Stimulated activated CD4-positive, alpha-beta T cell treated with anti-CD3 and anti-CD28 coated beads, Interleukin-4, amount 100 ng/mL, for 1 hour (primary cell): ENCODE data around the gene CYP24A1.

Experiments used
- DNase-seq: peaks from one replicate; pipeline ENCODE4 v3.0.0-alpha.2; 2020

CYP24A1 gene

DNA sequence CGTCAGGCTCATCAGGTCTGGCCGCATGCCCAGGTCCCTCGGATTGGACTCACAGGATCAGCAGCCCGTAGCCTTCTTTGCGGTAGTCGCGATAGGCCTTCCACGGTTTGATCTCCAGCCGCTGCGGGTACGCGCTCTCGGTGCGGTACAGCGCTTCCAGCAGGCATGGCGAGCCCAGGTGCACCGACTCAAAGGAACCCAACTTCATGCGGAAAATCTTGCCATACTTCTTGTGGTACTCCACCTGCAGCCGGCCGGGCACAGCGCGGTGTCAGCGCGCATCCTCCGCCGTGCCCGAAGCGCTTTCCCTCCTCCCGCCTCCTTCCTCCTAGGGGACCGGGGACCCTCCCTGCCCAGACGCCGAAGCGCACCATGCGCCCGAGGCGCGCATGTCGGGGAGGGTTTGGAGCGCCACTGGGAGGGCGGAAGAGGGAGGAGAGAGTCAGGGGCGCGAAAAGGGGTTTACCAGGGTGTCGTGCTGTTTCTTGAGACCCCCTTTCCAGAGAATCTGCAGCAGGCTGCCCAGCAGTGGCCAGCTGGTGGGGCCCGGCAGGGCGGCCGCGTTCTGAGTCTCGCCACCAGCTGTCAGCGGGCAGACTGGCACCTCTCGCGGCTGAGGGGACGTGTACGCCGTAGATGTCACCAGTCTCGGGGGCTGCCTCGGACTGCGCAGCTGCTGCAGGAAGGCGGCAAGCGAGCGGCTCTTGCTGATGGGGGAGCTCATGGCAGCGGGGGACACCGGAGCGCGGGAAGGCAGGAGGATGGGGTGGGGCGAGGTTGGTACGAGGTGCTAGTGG lies 732 bp downstream of the CYP24A1 start:
- no peak for DNase-seq

DNA sequence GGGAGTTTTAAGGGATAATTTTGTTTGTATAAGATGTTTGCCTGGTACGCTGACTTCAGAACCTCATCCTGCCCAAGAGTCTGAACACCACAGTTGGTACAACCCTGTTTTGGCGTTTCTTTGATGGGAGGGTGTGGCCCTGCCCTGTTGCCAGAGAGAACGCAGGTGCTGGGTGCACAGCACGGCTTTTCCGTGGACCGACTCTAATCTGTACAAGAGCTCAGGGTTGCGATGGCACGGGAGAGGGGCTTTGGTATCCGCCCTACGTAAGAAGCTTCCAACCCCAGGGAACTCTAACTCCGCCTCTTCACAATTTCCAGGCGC lies 1.3 kb downstream of the CYP24A1 start:
- DNase-seq, result no peak

DNA sequence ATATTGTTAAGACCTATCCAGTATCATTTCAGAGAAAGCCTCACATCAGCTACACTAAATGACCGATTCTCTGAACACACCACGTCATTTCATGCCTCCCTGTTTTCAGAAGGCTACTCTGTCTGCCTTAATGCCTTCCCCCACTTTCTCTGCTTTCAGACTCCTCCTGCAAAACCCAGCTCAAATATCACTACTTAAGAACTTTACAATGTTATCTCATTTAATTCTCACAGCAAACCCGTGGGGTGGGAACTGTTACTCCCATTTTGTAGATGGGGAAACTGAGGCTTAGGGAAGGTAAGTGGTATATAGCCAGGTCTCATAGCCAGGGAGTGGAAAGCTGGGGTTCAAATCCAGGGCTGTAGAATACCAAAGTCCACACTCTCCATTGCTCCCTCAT lies 2.8 kb downstream of the CYP24A1 start:
- DNase-seq, result no peak

DNA sequence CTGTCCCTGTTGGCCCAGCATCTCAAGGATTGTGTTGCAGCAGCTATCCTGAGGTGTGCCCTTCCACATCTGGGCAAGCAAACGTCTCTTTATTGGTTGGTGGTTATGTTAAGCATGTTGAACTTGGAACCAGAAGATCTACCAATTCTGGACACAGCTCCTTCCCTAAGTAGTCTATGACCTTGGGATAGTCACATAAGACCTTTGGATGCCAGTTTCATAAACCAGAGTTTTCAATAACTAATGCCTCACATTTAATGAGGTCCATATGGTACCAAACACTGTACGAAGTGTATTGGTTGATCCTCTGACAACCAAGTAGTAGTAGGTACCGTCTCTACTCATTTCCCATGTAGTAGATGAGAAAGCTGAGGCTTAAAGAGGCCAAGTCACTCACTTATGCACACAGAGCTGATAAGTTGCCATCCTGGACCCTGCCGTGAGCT lies 3.7 kb downstream of the CYP24A1 start:
- DNase-seq, result no peak

DNA sequence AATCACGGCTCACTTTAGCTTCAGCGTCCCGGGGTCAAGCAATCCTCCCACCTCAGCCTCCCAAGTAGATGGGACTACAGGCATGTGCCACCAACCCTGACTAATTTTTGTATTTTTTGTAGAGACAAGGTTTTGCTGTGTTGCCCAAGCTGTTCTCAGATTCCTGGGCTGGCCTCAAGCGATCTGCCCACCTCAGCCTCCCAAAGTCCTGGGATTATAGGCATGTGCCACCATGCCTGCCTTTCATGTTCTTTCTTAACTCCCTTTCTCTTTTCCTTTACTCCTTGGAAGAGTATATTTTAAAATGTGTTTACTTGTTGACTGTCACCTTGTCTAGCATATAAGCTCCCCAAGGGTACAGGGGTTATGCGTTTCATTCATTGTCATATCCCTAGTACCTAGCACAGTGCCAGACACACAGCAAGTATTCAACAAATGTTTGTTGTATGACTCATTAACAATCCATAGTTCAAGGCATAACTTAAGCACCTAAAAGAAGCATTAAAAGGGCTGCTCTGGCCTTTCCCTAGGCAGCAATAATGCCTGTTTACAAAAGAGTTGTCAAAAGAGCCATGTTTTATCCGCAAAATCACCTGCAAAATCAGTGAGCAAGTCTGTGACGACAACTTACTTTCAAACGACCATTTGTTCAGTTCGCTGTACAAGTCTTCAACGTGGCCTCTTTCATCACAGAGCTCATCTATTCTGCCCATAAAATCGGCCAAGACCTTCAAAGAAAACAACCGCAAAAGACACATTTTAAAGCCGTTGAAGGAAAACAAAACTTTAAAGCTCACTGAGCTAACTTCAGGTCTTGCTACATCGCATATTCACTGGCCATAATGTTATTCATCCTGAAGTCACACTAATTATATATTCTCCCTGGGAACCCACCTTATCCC lies 4.6 kb downstream of the CYP24A1 start:
- DNase-seq, result no peak

DNA sequence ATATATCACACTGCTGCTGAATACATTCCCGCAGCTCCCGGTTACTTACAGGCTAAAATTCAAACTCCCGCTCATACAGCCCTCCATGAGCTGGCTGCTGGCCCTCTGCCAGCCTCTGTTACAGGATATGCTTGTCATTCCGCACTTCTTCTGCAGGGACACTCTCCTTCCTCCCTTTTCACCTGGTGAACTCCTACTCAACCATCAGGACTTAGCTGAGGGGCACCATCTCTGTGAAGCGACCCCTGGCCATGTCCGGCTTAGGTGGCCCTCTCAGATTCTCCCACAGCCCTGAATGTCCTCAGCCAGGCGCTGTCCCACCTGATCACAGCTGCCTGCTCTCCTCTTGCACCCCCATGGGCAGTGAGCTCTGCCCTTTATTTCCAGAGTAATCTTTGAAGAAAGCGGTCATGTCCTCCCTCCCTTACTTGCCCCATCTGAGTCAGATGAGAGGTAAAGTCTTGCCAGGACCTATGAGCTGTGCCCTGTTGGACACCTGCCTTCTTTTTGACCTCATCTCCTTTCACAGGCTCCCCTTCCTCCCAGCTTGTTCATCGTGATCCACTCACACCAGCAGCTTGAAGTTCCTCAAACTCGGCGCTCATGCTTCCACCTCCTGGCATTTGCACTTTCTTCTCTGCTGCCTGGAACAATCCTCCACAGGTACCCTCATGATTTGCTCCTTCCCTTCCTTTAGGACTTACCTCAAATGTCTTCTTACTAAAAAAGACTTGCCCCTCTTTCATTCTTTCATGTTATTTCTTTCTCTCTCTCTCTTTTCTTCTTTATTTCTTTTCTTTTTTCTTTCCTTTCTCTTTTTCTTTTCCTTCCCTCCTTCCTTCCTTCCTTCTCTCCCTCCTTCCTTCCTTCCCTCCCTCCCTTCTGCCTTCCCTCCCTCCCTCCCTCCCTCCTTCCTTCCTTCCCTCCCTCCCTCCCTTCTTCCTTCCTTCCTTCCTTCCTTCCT lies 5.6 kb downstream of the CYP24A1 start:
- DNase-seq, result no peak

DNA sequence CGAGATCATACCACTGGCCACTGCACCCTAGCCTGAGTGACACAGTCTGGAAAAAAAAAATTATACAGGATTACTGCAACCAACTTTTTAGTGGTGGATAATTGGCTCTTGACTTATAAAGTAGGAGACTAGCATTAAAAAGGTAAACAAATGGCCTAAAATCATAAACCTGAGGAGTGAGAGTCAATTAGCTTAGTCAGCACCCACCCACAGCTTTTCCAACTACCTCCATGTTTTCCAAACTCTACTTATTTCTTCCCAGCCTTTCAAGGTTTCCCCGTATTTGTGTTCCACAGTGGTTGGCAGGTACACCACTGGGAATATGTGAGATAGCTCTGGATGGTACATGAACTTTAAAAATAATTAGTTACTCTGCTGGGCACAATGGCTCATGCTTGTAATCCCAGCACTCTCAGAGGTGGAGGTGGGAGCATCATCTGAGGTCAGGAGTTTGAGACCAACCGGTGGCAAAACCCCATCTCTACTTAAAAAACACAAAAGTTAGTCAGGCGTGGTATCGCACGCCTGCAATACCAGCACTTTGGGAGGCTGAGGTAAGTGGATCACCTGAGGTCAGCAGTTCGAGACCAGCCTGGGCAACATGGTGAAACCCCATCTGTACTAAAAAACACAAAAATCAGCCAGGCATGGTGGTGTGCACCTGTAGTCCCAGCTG lies 6.7 kb downstream of the CYP24A1 start:
- DNase-seq, result no peak

DNA sequence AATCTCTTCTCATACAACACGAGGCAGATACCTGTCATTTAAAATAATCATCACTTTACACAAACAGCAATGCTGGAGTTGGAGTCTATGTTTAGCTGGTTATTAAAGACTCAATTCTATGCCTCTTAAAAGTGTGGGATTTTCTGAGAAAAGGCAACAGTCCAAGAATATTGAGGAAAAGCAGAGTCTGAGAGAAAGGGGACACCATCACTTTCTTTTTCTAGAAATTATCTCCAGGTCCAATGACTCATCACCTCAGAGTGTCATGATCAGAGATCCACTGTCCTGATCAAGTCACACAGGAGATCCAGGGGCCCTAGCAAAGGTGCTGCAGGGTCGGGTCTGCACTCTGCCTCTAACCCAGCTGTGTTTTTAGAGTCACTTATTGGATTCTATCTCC lies 8.0 kb downstream of the CYP24A1 start:
- no peak for DNase-seq

DNA sequence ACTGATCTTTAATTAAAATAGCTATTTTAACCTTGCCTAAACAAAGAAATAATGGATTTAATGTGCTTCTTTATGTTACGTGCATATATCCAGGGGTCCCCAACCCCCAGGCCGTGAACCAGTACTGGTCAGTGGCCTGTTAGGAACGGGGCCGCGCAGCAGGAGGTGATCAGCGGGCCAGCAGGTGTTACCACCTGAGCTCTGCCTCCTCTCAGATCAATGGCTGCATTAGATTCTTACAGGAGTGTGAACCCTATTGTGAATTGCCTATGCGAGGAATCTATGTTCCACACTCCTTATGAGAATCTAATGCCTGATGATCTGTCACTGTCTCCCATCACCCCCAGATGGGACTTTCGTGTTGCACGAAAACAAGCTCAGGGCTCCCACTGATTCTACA lies 8.8 kb downstream of the CYP24A1 start:
- DNase-seq, result no peak

DNA sequence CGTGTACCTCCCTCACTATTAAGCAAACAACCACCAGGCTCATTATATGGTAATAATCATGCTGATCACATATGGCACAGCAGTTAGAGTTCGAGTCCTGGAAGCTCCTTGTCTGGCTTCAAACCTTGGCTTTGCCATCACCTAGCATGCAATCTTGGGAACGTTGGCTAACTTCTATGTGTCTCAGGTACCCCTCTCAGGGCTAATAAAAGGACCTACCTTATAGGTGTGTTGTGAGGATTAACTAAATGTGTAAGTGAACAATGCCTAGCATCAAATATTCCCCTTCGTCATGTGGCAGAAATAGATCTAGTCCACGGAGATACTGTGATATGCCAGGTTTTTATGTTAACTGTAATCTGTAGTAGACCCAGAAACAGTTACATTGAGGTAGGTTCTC lies 10.4 kb downstream of the CYP24A1 start:
- DNase-seq, result no peak

DNA sequence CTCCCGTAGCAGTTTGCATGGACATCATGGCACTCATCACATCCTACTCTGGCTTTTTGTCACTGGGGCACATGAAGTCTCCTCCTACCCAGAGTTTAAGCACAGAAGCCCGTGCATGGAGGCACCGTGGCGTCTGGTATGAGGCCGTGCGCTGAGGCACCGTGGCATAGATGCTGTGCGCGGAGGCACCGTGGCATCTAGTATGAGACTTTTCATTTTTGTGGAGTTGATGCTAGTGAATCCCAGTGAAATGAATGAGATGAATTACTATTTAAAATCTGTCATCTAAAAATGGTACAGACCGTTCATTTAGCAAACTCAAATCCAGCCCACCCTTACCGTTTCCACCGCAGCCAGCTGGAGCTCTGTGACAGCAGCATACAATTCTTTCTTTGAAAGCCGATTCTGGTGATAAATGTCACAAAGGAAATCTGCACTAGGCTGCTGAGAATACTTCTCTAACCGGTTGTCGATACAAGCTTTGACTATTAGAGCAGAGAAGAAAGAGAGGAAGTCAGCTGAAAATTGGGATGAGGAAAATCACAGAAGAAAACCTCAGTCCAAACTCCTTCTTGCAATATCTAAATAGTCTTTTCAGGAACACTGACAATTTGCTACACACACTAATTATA lies 11.3 kb downstream of the CYP24A1 start:
- DNase-seq, result no peak

DNA sequence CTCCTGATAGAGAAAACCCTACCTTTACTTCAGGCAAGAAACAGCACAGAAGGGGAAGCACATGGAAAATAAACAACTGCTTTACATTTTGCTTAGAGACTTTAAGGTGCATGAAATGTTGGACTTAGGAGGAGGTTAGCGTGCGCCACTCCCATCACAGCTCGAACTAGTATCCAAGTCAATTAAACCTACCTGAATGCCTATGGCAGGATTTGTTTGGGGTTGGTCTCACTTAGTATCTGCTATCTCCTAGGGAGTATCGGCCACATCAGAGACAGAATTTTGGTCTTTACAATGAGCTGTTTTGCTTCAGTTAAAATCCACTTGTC lies 12.0 kb downstream of the CYP24A1 start:
- no peak for DNase-seq

DNA sequence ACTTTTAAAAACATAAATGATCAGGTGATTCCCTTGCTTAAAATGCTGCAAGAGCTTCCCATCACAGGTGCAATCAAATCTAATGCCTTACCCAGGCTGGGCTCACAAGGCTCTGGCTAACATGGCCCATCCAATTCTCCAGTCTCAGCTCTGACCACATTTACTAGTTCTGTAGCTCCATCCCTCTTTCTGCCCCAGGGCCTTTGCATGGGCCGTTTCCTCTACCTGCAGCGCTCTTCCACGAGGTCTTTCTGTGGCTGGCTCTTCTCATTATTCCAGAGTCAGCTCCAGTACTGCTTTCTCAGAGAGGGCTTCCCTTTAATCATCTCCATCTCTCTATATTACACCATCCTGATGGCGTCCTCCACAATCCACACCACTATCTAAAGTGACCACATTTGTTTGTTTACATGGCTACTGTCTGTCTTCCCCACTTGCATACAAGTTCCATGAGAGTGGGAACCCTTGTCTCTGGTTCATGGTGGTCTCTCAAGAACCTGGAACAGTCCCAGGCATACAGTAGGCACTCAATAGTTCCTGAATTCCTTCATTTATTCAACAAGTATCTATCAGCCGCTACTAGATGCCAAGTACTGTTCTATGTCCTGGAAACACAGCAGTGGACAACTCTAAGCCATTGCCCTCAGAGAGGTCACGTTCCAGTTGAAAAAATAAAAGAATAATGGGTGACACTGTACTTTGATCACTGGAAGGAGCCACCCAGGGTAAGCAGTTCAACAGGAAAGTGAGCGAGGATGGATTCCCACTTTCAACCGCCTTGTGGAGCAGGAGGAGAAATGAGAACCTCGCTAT lies 12.6 kb downstream of the CYP24A1 start:
- no peak for DNase-seq

DNA sequence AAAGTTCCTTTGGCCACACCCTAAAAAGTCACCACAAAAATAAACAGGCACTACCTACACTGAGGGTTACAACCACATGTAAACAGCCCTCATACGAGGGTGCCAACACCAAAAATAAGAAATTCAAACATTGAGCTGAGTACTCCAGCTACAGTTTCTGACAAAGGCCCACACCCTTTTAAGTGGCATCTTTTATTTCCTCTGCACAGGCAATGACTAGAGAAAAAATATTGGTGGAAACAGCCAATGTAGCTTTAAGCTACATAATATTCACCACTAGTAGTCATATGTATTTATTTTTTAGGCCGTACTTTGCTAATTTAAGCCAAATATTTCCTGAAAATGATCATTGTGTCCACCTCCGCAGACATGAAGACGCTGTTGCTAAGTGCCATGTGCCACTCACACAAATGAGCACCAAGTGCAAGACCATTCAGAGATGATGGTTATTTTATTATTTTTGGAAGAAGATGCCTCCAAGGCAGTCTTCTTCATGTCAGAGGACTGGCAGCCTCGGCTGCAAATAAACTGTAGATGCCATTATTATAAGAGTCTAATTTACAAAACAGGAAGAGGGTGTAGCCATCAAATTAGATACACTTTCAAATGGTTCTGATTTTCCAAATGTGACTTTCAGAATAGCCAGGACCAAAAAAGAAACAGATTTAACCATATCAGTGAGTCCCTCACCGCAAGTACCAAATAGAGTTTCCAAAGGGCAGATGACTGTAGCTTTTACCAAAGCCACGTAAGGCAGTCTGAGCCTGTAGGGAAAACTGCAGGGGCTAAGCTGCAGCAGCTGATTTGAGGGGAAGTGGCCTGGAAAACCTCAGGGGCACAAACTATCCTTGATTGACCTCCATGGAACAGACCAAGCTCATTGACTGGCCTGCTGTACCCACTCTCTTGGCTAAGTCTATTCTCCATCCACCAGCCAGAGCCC lies 13.4 kb downstream of the CYP24A1 start:
- DNase-seq, result no peak

DNA sequence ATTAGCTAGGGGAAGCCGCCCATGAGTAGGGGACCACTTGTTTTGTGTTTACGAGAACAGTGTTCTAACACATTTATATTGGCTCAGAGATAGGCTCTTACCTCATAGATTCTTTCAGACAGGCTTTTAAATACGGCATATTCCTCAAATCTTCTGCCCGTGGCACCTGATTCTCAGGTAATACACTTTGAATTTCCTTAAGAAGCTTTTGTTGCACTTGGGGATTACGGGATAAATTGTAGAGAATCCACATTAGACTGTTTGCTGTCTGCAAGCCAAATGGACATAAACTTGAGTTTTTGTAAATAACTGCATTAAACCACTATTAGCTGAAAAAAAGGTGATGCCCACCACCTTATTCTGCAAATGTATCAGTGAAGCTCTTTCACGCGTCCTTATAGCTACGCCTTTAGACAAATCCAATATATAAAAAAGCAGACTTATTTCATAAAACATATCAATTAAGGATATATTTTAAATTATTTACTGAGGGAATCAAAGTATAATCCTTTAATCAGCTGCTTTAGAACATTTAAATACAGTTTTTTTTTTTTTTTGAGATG lies 14.8 kb downstream of the CYP24A1 start:
- no peak for DNase-seq

DNA sequence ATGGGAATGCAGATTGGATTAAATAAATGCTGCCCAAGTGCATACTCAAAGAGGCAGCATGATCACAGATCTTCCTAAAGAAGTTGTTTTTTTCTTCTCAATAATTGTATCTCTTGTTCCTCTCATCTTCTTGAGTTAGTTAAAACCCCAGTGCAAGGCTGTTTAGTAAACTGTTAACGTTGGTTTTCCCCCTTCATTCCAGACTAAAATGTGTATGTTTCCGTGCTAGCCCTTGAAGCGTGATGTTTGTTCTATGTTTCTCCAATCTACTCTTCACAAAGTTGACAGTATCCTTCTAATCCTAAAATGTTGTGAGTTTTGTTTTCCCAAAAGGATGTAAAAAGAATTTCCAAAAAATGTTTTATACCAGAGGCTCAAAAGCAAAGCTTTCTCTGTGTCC lies 15.6 kb downstream of the CYP24A1 start:
- DNase-seq, result no peak

DNA sequence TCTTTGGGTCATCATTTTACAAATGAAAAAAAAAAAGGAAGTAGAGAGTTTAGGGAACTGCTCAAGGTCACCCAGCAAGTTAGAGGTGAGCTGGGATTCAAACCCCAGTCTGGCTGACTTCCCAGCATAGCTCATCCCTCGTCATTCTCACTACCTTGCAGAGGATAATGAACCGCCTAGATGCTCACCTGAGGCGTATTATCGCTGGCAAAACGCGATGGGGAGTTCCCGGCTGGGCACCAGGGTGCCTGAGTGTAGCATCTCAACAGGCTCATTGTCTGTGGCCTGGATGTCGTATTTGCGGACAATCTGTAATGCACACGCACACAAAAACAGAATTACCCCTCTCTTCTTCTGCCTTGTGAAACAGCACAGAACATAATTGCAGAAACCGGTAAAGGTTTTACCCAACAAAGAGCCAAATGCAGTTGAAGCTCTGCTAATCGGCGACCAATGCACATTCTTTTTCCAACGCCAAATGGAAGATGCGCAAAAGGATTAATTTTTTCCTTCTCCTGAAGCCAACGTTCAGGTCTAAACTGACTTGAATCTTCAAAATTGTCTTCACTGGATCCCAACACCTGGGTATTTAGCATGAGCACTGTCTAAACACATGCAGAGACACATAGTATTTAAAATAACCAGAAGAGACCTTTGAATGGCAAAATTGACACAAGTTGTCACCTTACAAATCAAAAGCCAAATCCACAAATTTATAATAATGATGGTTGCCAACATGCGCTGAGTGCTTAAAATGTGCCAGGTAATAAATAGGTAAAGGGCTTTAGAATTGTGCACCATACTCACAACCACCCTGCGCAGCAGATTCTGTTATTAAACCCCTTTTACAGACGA lies 16.6 kb downstream of the CYP24A1 start:
- DNase-seq, result no peak

DNA sequence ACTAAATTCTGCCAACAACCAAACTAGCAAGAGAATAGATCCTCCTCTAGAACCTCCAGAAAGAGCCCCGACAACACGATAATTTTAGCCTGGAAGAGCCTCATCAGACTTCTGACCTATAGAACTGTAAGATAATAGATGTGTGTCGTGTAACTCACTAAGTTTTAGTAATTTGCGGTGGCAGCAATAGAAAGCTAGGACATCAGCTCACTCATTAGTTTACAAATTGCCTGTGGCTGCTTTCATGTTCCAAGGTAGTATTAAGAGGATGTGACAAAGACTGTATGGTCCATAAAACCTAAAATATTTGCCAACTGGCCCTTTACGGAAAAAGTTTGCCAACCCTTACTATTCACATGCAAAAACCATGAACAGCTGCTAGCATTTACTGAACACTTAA lies 17.3 kb downstream of the CYP24A1 start:
- DNase-seq, result no peak
